A172 (cell line): Measurements from ENCODE around the gene C1QTNF1. TPM values are rescaled to one million over a fixed set of nuclear protein-coding genes. Genes with fewer than 3 reads are reported as not detected.
A peak's percentile ranks its signal among the peaks of the same experiment; 100 is the strongest.
"Not testable (repeated sequence)": the region's sequence is repeated elsewhere in the genome, so short reads cannot be mapped to it uniquely, and the experiment has no call there.

Experiments
- DNase-seq: peaks from one replicate; pipeline ENCODE4 v3.0.0-alpha.2; 2015; ENCODE audit warnings: low spot score
- total RNA-seq: library from RNA; depleted of rRNA; stranded (reverse); fragments of >200 nt; shearing (Covaris generic); gene quantifications from 2 replicates; pipeline ENCODE4 v1.2.3, GENCODE V29; 2014

C1QTNF1 gene
- total RNA-seq, 1 experiment from 2014 or later: 6.5 TPM

- peak; percentile 96 for DNase-seq
Observed at GRCh38 chr17:79053251-79053925, 29.4 kb downstream of the C1QTNF1 start.

GRCh38 chr17:79054200-79054960 is 30.4 kb downstream of the C1QTNF1 start:
- no peak for DNase-seq

- DNase-seq: no peak
Observed at GRCh38 chr17:79055197-79055596, 31.2 kb downstream of the C1QTNF1 start.

GRCh38 chr17:79057737-79058385 is 33.9 kb downstream of the C1QTNF1 start:
- no peak for DNase-seq

GRCh38 chr17:79062691-79063090 is 38.7 kb downstream of the C1QTNF1 start:
- peak; percentile 27 for DNase-seq

- no peak for DNase-seq
Observed at GRCh38 chr17:79064026-79064425, 40.1 kb downstream of the C1QTNF1 start.

- no peak for DNase-seq
Observed at GRCh38 chr17:79065105-79065670, 41.2 kb downstream of the C1QTNF1 start.

- DNase-seq: no peak
Observed at GRCh38 chr17:79066963-79067362, 43.0 kb downstream of the C1QTNF1 start.

- DNase-seq: no peak
Observed at GRCh38 chr17:79070266-79070880, 46.4 kb downstream of the C1QTNF1 start.

GRCh38 chr17:79071161-79071740 is 47.3 kb downstream of the C1QTNF1 start:
- no peak for DNase-seq

GRCh38 chr17:79072544-79072943 is 48.6 kb downstream of the C1QTNF1 start:
- no peak for DNase-seq

GRCh38 chr17:79073016-79073705 is 49.2 kb downstream of the C1QTNF1 start:
- DNase-seq: no peak

- DNase-seq: no peak
Observed at GRCh38 chr17:79073706-79074088, 49.7 kb downstream of the C1QTNF1 start.

- not testable (repeated sequence) for DNase-seq
Observed at GRCh38 chr17:79074121-79074648, 50.2 kb downstream of the C1QTNF1 start.

GRCh38 chr17:79074649-79075445 is 50.9 kb downstream of the C1QTNF1 start, which contains the start of gene ENGASE:
ENGASE (plus strand) TSS chr17:79074824; CDS start chr17:79074945, 121 bp downstream.
- DNase-seq: peak; percentile 78

GRCh38 chr17:79075446-79075750 is 51.4 kb downstream of the C1QTNF1 start:
- no peak for DNase-seq

GRCh38 chr17:79075861-79076406 is 52.0 kb downstream of the C1QTNF1 start:
- no peak for DNase-seq

GRCh38 chr17:79077587-79077986 is 53.6 kb downstream of the C1QTNF1 start:
- no peak for DNase-seq

GRCh38 chr17:79078476-79079190 is 54.7 kb downstream of the C1QTNF1 start:
- no peak for DNase-seq
